Esophagus squamous epithelium (tissue), 4 donors: Measurements from ENCODE around the gene MOB2.

ENCODE experiments used
- CTCF ChIP-seq, 6 experiments: fragments of 450-650 bp in 4 of 6; fragments of 200-600 bp in 2 of 6; sonication (generic) in 2 of 6; IDR thresholded peaks; one replicate each; pipeline ENCODE4 v1.5.1; 2016 to 2019; ENCODE audit warnings: antibody characterized with exemption in 6 of 6, mild to moderate bottlenecking in 4 of 6, moderate library complexity in 4 of 6
- POLR2A ChIP-seq, 4 donors: fragments of 450-650 bp; IDR thresholded peaks; one replicate each; pipeline ENCODE4 v1.6.1; 2017; ENCODE audit warnings: antibody characterized with exemption in 4 of 4, mild to moderate bottlenecking in 4 of 4, moderate library complexity in 3 of 4

GRCh38 chr11:1459219-1459575 lies 27.4 kb downstream of the MOB2 start:
- no peak for TF ChIP-seq CTCF (IDR thresholded peaks at IDR 0.05)
- no peak for TF ChIP-seq POLR2A (IDR thresholded peaks at IDR 0.05)
